GM21423 (cell line): ENCODE data around the gene ATP8B3.

Experiments used
- ATAC-seq: cut with Tn5 transposase; IDR thresholded peaks from one replicate; pipeline ENCODE4 v1.9.1; 2021; ENCODE audit warnings: mild to moderate bottlenecking, moderate library complexity; ENCODE audit not compliant: unreplicated experiment

ATP8B3 gene

DNA sequence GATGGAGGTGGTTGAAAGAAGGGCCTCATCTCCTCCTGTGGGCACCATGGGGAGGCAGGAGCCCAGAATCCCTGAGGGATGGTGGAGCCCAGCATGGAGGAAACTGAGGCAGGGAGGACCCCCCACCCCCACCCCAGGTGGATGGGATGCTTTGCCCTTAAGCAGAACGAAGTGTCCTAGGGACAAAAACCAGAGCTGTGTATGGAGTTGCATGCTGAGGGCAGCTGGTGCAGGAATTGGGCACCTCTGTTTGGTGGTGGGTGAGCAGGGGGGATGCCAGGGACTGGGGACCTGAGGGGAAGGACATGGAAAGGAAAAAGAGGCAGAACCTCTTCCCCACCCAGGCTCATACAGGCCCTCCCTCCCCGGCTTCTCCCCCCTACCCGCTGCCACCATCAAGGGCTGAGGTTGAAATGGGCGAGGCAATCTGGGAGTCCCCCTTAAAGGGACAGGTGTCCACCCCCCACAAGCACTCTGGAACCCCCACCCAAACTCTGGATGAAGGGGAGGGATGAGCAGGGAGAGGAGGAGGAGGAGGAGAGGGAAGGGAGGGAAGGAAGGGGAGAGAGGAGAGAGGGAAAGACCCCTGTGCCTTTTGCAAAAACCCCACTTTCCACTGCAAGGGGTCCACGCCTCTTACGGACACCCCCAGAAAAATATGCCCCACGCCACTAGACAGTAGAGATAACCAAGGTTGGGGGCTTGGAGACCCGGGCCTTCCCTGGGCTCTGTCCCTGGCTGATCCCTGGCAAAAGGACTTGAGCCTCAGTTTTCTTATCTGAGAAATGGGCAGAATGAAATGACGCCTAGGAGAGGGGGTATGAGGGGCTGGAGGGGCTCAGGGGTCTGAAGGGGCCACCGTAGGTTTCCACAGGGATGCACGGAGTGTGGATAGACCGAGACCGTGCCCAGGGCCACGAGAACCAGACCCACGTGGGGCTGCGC, 52.8 kb downstream of the ATP8B3 start:
- ATAC-seq = no peak

DNA sequence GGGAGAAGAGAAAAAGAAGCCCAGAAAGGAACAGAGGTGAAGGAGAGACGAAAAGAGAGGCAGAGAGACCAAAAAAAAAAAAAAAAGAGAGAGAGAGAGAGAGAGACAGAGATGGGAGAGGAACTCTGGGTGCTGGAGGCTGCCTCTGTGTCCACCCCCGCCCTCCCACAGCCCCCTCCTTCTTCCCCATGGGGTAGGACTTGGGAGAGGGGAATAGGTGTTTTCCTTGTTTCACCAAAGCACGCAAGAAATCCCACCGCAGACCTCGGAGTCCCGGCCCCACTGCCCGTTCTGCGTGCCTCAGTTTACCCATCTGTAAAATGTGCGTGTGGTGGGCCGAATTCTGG, 53.9 kb downstream of the ATP8B3 start:
- no peak for ATAC-seq

DNA sequence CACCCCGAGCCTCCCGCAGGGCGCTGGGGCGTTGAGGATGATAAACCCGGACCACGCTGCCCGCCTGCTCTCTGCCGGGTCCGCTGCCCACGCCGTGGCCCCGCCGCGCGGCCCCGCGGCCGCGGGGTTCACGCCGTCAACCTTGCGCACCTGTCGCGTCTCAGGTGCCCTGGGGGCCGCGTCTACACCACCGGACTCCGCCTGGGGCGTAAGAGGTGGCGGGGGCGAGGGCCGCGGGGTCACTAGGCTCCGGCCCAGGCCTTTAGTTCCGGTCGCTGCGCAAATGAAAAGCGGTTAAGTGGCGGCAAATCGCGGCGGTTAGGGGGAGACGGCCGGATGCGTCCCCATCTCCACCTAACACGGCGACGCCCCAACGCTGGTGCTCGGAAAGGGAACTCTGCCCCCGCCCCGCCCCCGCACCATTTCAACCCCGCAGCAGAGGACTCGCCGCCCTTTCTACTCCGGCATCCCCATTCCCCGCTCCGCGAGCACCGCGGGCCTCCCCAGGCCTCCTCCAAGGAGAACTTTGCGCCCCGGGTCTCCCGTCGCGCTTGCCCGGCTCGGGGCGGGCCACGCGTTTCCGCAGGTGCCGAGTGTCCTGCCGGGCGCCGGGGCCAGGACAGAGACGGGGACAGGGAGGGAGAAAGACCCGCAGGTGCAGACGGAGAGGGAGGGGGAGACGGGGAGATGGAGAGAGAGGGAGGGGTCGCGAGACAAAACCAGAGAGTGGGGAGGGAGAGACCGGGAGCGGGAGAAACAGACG, 54.4 kb downstream of the ATP8B3 start:
- no peak for ATAC-seq

GRCh38 chr19:1756705-1757465, 55.2 kb downstream of the ATP8B3 start:
- no peak for ATAC-seq

DNA sequence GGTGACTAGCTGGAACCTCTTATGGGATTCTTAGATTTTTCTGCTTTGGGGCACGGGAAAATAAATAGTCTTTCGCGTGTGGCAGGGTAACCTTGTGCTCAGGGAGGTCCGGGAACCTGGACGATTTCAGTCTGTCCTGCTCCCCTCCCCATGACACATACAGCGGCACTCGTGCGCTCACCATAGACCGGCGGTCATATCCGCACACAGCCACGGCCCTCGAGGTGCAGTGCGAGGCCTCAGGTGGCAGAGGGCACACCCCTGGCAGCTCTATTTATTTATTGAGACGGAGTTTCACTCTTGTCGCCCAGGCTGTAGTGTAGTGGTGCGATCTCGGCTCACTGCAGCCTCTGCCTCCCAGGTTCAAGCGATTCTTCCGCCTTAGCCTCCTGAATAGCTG, 55.8 kb downstream of the ATP8B3 start:
- no peak for ATAC-seq

- no peak for ATAC-seq
Observed at GRCh38 chr19:1755467-1756171, 56.5 kb downstream of the ATP8B3 start.

GRCh38 chr19:1754636-1755466, 57.2 kb downstream of the ATP8B3 start:
- ATAC-seq = no peak

DNA sequence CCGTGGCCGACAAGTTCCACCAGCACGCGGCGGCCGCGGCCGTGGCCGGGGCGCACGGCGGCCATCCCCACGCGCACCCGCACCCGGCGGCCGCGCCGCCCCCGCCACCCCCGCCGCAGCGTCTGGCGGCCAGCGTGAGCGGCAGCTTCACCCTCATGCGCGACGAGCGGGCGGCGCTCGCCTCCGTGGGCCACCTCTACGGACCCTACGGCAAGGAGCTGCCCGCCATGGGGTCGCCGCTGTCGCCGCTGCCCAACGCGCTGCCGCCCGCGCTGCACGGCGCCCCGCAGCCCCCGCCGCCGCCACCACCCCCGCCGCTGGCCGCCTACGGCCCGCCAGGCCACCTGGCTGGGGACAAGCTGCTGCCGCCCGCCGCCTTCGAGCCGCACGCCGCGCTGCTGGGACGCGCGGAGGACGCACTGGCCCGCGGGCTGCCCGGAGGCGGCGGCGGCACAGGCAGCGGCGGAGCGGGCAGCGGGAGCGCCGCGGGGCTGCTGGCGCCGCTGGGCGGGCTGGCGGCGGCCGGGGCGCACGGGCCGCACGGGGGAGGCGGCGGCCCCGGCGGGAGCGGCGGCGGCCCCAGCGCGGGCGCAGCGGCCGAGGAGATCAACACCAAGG, 57.9 kb downstream of the ATP8B3 start:
- no peak for ATAC-seq

GRCh38 chr19:1752757-1753728, 59.0 kb downstream of the ATP8B3 start, which contains the start of gene ONECUT3:
Gene ONECUT3, plus strand, starts transcription at chr19:1753506. Its CDS starts 157 bp downstream, at chr19:1753663.
- no peak for ATAC-seq

- no peak for ATAC-seq
Observed at GRCh38 chr19:1752009-1752756, 59.9 kb downstream of the ATP8B3 start.

- no peak for ATAC-seq
Observed at GRCh38 chr19:1751367-1752008, 60.6 kb downstream of the ATP8B3 start.

DNA sequence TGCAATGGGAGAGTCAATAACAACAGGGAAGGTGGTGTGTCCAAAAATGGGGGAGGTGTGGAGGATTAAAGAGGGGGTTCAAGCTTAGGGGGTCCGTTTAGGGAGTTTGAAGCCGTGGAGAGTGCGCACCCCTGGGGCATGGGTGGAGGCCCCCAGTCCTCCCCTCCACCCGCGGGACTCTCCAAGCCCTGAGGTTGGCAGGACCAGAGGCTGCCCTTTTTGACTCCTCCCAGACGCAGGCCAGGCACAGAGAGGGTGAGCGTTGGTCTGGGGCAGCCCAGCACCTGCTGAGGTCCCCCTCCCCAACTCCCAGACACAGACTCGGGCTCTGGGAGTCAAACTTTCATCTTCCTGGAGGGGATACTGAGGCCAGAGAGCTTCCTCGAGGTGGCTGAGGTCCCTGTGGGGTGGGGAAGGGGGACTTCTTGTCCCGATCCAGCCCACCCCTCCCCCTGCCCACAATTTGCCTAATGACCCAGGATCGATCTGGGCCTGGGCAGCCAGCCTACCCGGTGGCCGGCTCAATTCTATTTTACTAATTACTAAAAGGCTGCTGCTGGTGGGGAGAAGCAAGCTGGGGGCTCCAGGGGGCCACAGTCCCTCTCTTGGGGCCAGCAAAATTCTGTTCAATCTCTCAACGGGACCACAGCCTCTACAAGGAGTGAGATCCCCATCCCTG, 61.6 kb downstream of the ATP8B3 start:
- no peak for ATAC-seq

GRCh38 chr19:1749373-1750342, 62.4 kb downstream of the ATP8B3 start:
- ATAC-seq = no peak

DNA sequence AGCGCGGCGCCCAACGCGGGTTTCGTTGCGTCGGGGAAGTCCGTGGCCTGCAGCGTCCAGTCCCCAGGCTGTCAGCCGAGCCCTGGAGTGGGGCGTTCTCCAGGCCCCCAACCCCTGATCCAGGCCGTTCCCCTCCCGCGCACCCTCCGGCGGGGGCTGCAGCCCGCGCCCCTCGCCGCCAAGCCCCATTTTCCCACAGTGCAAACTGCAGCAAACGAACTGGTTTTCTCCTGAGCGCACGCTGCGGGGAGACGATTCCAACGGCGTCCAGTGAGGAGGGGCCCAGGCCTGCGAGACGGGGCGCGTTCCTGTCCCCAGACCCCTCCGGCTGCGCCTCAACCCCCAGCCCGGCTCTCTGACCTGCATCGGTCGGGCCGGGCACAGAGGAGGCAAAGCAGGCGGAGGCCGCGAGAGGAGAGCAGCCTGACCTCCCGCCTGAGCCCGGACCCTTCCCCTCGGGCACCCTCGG, 63.2 kb downstream of the ATP8B3 start:
- ATAC-seq = no peak
